Sigmoid colon (tissue), 7 donors: ENCODE data around the gene JPH4. TPM values are rescaled to one million over a fixed set of nuclear protein-coding genes. Genes with fewer than 3 reads are reported as not detected.

Experiments used
- DNase-seq: peaks from one replicate; pipeline ENCODE4 v3.0.0-alpha.2; 2019
- H3K27ac ChIP-seq, 4 donors: fragments of 200-600 bp; sonication (generic); one replicate each; pipeline ENCODE4 v1.5.1; 2016 to 2019; ENCODE audit warnings: mild to moderate bottlenecking in 1 of 4
- H3K27me3 ChIP-seq, 3 donors: fragments of 200-600 bp; sonication (generic); one replicate each; pipeline ENCODE4 v1.5.1; 2019; ENCODE audit warnings: mild to moderate bottlenecking in 1 of 3
- H3K36me3 ChIP-seq, 4 donors: fragments of 200-600 bp; sonication (generic); one replicate each; pipeline ENCODE4 v1.5.1; 2016 to 2019
- H3K4me1 ChIP-seq, 4 donors: fragments of 200-600 bp; sonication (generic); one replicate each; pipeline ENCODE4 v1.5.1; 2017 to 2019
- H3K4me3 ChIP-seq, 4 donors: fragments of 200-600 bp; sonication (generic); one replicate each; pipeline ENCODE4 v1.5.1; 2017 to 2019; ENCODE audit warnings: mild to moderate bottlenecking in 2 of 4, moderate library complexity in 1 of 4
- H3K9me3 ChIP-seq, 4 donors: fragments of 200-600 bp in 3 of 4; sonication (generic) in 3 of 4; one replicate each; pipeline versions ENCODE4 v1.5.1 to v1.6.1; 2013 to 2019
- CTCF ChIP-seq, 4 experiments: fragments of 450-650 bp in 3 of 4; fragments of 200-600 bp in 1 of 4; IDR thresholded peaks; one replicate each; pipeline ENCODE4 v1.5.1; 2016 to 2019; ENCODE audit warnings: antibody characterized with exemption in 4 of 4, mild to moderate bottlenecking in 3 of 4, moderate library complexity in 2 of 4
- EP300 ChIP-seq, 4 donors: sonication (generic); formaldehyde crosslinking; IDR thresholded peaks; one replicate each; pipeline ENCODE4 v1.6.1; 2017; ENCODE audit warnings: antibody characterized with exemption in 4 of 4
- POLR2A ChIP-seq, 2 donors: fragments of 450-650 bp; IDR thresholded peaks; one replicate each; pipeline ENCODE4 v1.6.1; 2016; ENCODE audit warnings: antibody characterized with exemption in 2 of 2, mild to moderate bottlenecking in 2 of 2, moderate library complexity in 2 of 2
- POLR2AphosphoS5 ChIP-seq, 4 donors: sonication (generic); formaldehyde crosslinking; IDR thresholded peaks; one replicate each; pipeline ENCODE4 v1.6.1; 2017; ENCODE audit warnings: antibody characterized with exemption in 4 of 4
- WGBS, 2 donors: extraction: QIAGEN DNeasy Blood & Tissue Kit; methylation state at CpG; one replicate each; pipeline ENCODE4 v1.1.7; 2013; 5-methylcytosine and 5-hydroxymethylcytosine counted together
- intact Hi-C: fragments of 100-400 bp; cut with DNase I; formaldehyde crosslinking; loops from one replicate; pipeline ENCODE4 v1.15.1; 2023
- polyA plus RNA-seq, 3 donors: library from polyadenylated mRNA; stranded (reverse); fragments of 200-250 nt; gene quantifications; one replicate each; pipeline ENCODE4 v1.2.3, GENCODE V29; 2013
- total RNA-seq, 4 donors: library from RNA; depleted of rRNA; stranded (reverse); fragments of >200 nt; gene quantifications; one replicate each; pipeline ENCODE4 v1.1.0, GENCODE V29; 2016
- donor health status: healthy with polysubstance abuse.
- donor health status: Bipolar disorder and iron deficiency.
- donor health status: healthy.

The JPH4 gene
- total and polyA plus RNA-seq, 7 donors, result 0.60 to 3.0 (median 1.6) TPM; not detected in 1

DNA sequence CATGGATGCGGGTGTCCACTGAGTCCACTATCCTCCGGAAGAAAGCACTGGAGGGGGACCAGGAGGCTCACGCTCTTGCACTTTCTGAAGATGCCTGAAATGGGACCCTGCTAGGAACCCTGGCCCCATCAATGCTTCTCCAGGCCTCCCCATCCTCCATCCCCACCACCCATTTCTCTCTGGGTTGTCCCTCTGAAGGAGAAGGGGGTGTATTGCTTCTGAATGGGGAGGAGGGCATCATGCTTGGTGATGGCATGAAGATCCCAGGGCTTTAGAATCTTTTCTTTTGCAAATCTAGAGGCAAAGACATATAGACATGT is 681 bp upstream of the JPH4 start:
- Histone ChIP-seq H3K27me3 (peaks cover 30 to 72% (median 48%) of the 10 kb centered on the region in 3 donors), H3K9me3 (no peaks in the 10 kb centered on the region), H3K36me3 (no peaks in the 10 kb centered on the region), H3K4me3 (no peak overlapping the region), H3K27ac (no peak overlapping the region), H3K4me1 (peaks cover 0 to 37% (median 19%) of the 10 kb centered on the region in 4 donors)
- no peak for TF ChIP-seq POLR2A (IDR thresholded peaks at IDR 0.05)
- no peak for TF ChIP-seq EP300 (IDR thresholded peaks at IDR 0.05)
- no peak for TF ChIP-seq CTCF (IDR thresholded peaks at IDR 0.05)
- WGBS, 2 donors, result 76 to 88% methylated on average over 3 of the region's 3 CpGs
- peak; percentile 29 for DNase-seq
- intact Hi-C loops, result no loop called here

DNA sequence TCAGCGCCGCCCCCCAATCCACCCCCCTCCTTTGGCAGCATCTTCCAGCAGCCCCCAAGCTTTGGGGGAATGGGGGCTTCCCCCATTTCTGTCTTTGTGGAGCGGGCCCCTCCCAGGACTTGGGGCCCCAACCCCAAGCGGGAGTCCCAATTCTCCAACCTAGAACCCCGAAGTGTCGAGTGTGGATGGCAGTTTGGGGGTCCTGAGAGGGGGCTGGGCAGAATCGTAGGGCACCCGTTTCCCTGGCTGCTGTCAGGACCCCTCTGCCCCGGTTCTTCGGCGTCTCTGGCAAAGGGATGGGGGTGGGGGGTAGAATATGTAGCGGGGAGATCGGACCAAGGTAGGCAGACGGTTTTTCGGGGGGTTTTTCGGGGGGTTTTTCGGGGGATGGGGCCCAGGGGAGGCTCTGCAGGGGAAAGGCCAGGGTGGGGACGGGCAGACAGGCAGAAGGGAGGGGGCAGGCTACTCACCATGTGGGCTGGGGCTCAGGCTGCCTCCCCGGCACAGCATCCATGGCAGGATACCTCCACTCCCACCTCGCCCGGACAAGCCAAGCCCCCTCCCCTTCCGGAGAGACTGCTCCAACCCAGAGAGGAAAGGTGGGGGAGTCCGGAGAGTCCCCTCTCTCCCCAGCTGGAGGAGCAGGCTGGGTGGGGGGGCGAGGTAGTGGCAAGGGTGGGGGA is 739 bp downstream of the JPH4 start:
- WGBS, 2 donors, result 3 to 9% methylated on average over 24 of the region's 24 CpGs
- Histone ChIP-seq H3K27me3 (peaks cover 30 to 81% (median 60%) of the 10 kb centered on the region in 3 donors), H3K4me1 (peaks cover 0 to 37% (median 19%) of the 10 kb centered on the region in 4 donors), H3K27ac (no peak overlapping the region), H3K36me3 (no peaks in the 10 kb centered on the region), H3K4me3 (peak overlapping the region in 2 of 4 donors; percentile 29 to 31), H3K9me3 (no peaks in the 10 kb centered on the region)
- intact Hi-C loops, result no loop called here
- DNase-seq, result peak; percentile 58
- TF ChIP-seq POLR2A (IDR thresholded peaks at IDR 0.05) (no peak), CTCF (IDR thresholded peaks at IDR 0.05) (no peak), EP300 (IDR thresholded peaks at IDR 0.05) (no peak), POLR2AphosphoS5 (IDR thresholded peaks at IDR 0.05) (no peak)

DNA sequence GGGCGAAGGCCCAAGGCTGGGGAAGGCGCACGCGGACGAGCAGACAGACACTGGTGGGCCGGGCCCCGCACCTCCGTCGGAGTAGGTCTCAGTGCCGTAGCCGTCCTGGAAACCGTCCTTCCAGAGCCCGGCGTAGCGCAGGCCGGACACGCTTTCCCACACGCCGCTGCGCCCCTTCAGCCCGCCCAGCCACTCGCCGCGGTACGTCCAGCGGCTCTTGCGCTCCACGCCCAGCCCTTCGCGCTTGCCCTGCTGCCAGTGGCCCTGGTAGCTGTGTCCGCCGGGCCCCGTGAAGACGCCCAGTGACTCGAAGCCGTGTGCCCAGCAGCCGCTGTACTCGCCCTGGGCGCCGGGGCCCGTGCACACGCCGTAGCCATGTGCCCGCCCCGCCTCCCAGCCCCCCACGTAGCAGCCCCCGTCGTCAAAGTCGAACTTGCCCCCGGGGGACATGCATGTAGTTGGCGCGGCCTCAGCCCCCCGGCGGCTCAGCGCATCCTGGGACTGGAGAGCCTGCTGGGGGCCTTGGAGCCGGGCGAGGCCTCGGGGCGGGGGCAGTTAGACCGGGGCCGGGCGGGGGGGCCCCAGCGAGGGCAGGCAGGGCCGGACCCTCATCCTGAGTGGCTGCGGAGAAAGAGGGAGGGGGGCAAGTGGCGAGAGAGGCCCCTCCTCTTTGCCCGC is 1.4 kb downstream of the JPH4 start:
- TF ChIP-seq CTCF (IDR thresholded peaks at IDR 0.05) (no peak), EP300 (IDR thresholded peaks at IDR 0.05) (no peak), POLR2A (IDR thresholded peaks at IDR 0.05) (no peak), POLR2AphosphoS5 (IDR thresholded peaks at IDR 0.05) (no peak)
- WGBS, 2 donors, result 4 to 5% methylated on average over 67 of the region's 67 CpGs
- peak overlapping the region in 2 of 4 donors; percentile 29 to 31 for H3K4me3 ChIP-seq
- peaks cover 30 to 85% (median 60%) of the 10 kb centered on the region in 3 donors for H3K27me3 ChIP-seq
- no peak overlapping the region for H3K27ac ChIP-seq
- peak; percentile 63 for DNase-seq
- intact Hi-C loops, result no loop called here
- no peaks in the 10 kb centered on the region for H3K36me3 ChIP-seq
- H3K4me1 ChIP-seq, result peaks cover 0 to 37% (median 19%) of the 10 kb centered on the region in 4 donors
- H3K9me3 ChIP-seq, result no peaks in the 10 kb centered on the region

DNA sequence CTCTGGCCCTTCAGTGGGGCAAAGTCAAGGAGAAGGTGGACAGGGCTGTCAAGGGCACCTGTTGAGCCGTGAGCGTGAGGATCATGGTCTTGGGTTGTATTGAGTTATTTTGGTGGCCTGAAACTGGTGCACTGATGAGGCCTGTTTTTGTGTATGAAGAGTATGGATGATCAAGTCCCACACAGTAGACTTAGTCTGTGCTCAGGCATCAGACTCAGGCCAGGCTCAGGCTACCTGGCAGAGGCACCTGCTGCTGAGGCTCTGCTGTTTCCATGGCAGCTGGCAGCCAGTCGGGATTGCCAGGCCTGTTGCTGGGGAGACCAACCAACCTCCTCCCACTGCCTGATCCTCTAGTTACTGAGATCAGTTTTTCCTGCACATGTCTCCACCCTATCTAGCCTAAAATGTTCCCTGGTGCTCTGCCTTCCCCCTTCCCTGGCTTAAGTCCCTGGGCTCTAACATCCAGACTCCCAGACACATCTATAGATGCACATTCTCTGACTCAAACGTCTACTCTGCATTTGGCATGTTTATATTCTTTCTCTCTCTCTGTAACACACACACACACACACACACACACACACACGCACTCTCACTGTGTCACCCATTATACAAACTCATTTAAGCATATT is 5.1 kb downstream of the JPH4 start:
- H3K27ac ChIP-seq, result no peak overlapping the region
- H3K9me3 ChIP-seq, result no peaks in the 10 kb centered on the region
- peaks cover 30 to 77% (median 52%) of the 10 kb centered on the region in 3 donors for H3K27me3 ChIP-seq
- intact Hi-C loops, result no loop called here
- TF ChIP-seq CTCF (IDR thresholded peaks at IDR 0.05), result no peak
- TF ChIP-seq POLR2AphosphoS5 (IDR thresholded peaks at IDR 0.05), result no peak
- TF ChIP-seq EP300 (IDR thresholded peaks at IDR 0.05), result no peak
- TF ChIP-seq POLR2A (IDR thresholded peaks at IDR 0.05), result no peak
- peaks cover 0 to 30% (median 19%) of the 10 kb centered on the region in 4 donors for H3K4me1 ChIP-seq
- DNase-seq, result peak; percentile 48
- 68 to 79% methylated on average over 5 of the region's 5 CpGs for WGBS, 2 donors
- H3K4me3 ChIP-seq, result no peak overlapping the region
- H3K36me3 ChIP-seq, result no peaks in the 10 kb centered on the region
